GM23338 (cell line): ENCODE results near the gene CASP7. TPM values are rescaled to one million over a fixed set of nuclear protein-coding genes. Genes with fewer than 3 reads are reported as not detected.

ENCODE experiments used
- ATAC-seq: fragments of 200-7000 bp; cut with Tn5 transposase; 3 replicates; pipeline ENCODE4 v1.9.1; 2020
- DNase-seq: peaks from one replicate; pipeline ENCODE4 v3.0.0-alpha.2; 2015; ENCODE audit warnings: low spot score
- H2AFZ ChIP-seq: fragments of 200-600 bp; sonication (generic); 2 replicates; pipeline ENCODE4 v1.8.0; 2016; ENCODE audit warnings: antibody characterized with exemption, mild to moderate bottlenecking, moderate library complexity
- H3F3A ChIP-seq: fragments of 200-600 bp; sonication (generic); replicated peaks from 2 replicates; pipeline ENCODE4 v1.8.0; 2017; ENCODE audit warnings: antibody characterized with exemption, mixed run types, low read depth
- H3K27ac ChIP-seq: fragments of 200-600 bp; sonication (generic); 2 replicates; pipeline ENCODE4 v1.6.1; 2016; ENCODE audit warnings: low read depth
- H3K27me3 ChIP-seq: fragments of 200-600 bp; sonication (generic); 2 replicates; pipeline ENCODE4 v1.8.0; 2016; ENCODE audit warnings: mild to moderate bottlenecking, mixed run types, moderate library complexity; ENCODE audit not compliant: insufficient read depth
- H3K36me3 ChIP-seq: fragments of 200-600 bp; sonication (generic); 2 replicates; pipeline ENCODE4 v1.8.0; 2016; ENCODE audit warnings: mild to moderate bottlenecking; ENCODE audit not compliant: insufficient read depth
- H3K4me1 ChIP-seq: fragments of 200-600 bp; sonication (generic); 2 replicates; pipeline ENCODE4 v1.8.0; 2016; ENCODE audit warnings: mild to moderate bottlenecking, moderate library complexity; ENCODE audit not compliant: insufficient read depth
- H3K4me2 ChIP-seq: fragments of 200-600 bp; sonication (generic); 2 replicates; pipeline ENCODE4 v1.7.1; 2017; ENCODE audit warnings: mixed run types
- H3K4me3 ChIP-seq: fragments of 200-600 bp; sonication (generic); 2 replicates; pipeline ENCODE4 v1.6.1; 2016; ENCODE audit warnings: mixed run types
- H3K79me2 ChIP-seq: fragments of 200-600 bp; sonication (generic); replicated peaks from 2 replicates; pipeline ENCODE4 v1.8.0; 2017; ENCODE audit warnings: mild to moderate bottlenecking; ENCODE audit not compliant: insufficient read depth
- H3K9me2 ChIP-seq: fragments of 200-600 bp; sonication (generic); 2 replicates; pipeline ENCODE4 v1.8.0; 2017; ENCODE audit not compliant: insufficient read depth
- H4K20me1 ChIP-seq: fragments of 200-600 bp; sonication (generic); replicated peaks from 2 replicates; pipeline ENCODE4 v1.8.0; 2017; ENCODE audit warnings: mild to moderate bottlenecking; ENCODE audit not compliant: insufficient read depth
- H3K27ac Mint-ChIP-seq: 2 replicates; pipeline ENCODE4 v1.8.0; 2020; ENCODE audit warnings: inconsistent platforms, mild to moderate bottlenecking, moderate library complexity, mixed read lengths
- H3K27me3 Mint-ChIP-seq: 3 replicates; pipeline ENCODE4 v1.8.0; 2022; ENCODE audit warnings: low read depth, mild to moderate bottlenecking, moderate library complexity, mixed read lengths, inconsistent platforms; ENCODE audit not compliant: insufficient read depth, poor library complexity
- H3K36me3 Mint-ChIP-seq: 3 replicates; pipeline ENCODE4 v1.8.0; 2021; ENCODE audit warnings: low read depth, mild to moderate bottlenecking, inconsistent platforms, moderate library complexity, mixed read lengths
- H3K4me1 Mint-ChIP-seq: 3 replicates; pipeline ENCODE4 v1.8.0; 2020; ENCODE audit warnings: mild to moderate bottlenecking, inconsistent platforms, mixed read lengths
- H3K4me3 Mint-ChIP-seq: 3 replicates; pipeline ENCODE4 v1.8.0; 2021; ENCODE audit warnings: moderate library complexity, mild to moderate bottlenecking, inconsistent platforms, mixed read lengths
- H3K9me3 Mint-ChIP-seq: 3 replicates; pipeline ENCODE4 v1.8.0; 2020; ENCODE audit warnings: moderate library complexity, mild to moderate bottlenecking, inconsistent platforms, mixed read lengths
- CTCF ChIP-seq, 2 experiments: fragments of 200-600 bp in 1 of 2; sonication (generic) in 1 of 2; conservative IDR thresholded peaks; 2 replicates each; pipeline versions ENCODE4 v1.5.1 to v1.6.1; 2016 to 2017; ENCODE audit warnings: antibody characterized with exemption in 2 of 2, low read depth in 2 of 2, mild to moderate bottlenecking in 2 of 2, moderate library complexity in 1 of 2
- ETS1 ChIP-seq: IDR thresholded peaks from 2 replicates; pipeline ENCODE4 v1.6.1; 2016; ENCODE audit warnings: antibody characterized with exemption
- NANOG ChIP-seq: IDR thresholded peaks from 2 replicates; pipeline ENCODE4 v1.6.1; 2016; ENCODE audit warnings: antibody characterized with exemption, borderline replicate concordance
- ZNF462 ChIP-seq: fragments of 250-450 bp; sonication (Bioruptor Pico); IDR thresholded peaks from 2 replicates; pipeline ENCODE4 v1.5.0; 2020; ENCODE audit warnings: mild to moderate bottlenecking, moderate library complexity
- polyA plus RNA-seq: library from polyadenylated mRNA; unstranded; fragments of >200 nt; fragmentation: Nextera tagmentation; extraction: Ambion mirVana; gene quantifications from 2 replicates; pipeline ENCODE4 v1.2.1, GENCODE V29; 2016
- total RNA-seq: library from RNA; depleted of rRNA; stranded (reverse); fragments of >200 nt; shearing (Covaris generic); gene quantifications from 2 replicates; pipeline ENCODE4 v1.2.3, GENCODE V29; 2014

Gene CASP7
- total and polyA plus RNA-seq, 2 experiments from 2014 or later = 2.1 to 7.0 TPM

- no peak for TF ChIP-seq ZNF462
- TF ChIP-seq ETS1 = no peak
Measured at GRCh38 chr10:113716109-113716910, 36.6 kb downstream of the CASP7 start (continued).

GRCh38 chr10:113718969-113719822 lies 39.5 kb downstream of the CASP7 start:
- ATAC-seq (no peak), DNase-seq (no peak)
- H3K4me1 Mint-ChIP-seq = no peaks in the 10 kb centered on the region
- no peaks in the 10 kb centered on the region for H4K20me1 ChIP-seq
- no peaks in the 10 kb centered on the region for H3F3A ChIP-seq
- H3K36me3 ChIP-seq = no peaks in the 10 kb centered on the region
- no peak overlapping the region for H3K4me3 Mint-ChIP-seq
- H3K27me3 ChIP-seq = no peaks in the 10 kb centered on the region
- H3K36me3 Mint-ChIP-seq = peaks cover 3% of the 10 kb centered on the region; the same call in 1 of the 3 replicates
- H3K27me3 Mint-ChIP-seq = no peaks in the 10 kb centered on the region
- no peaks in the 10 kb centered on the region for H3K4me1 ChIP-seq
- H3K27ac ChIP-seq = no peak overlapping the region
- no peak overlapping the region for H3K4me2 ChIP-seq
- peak overlapping the region; percentile 17 for H3K27ac Mint-ChIP-seq
- no peaks in the 10 kb centered on the region for H3K79me2 ChIP-seq
- H3K9me3 Mint-ChIP-seq = no peaks in the 10 kb centered on the region
- H3K4me3 ChIP-seq = no peak overlapping the region
- no peak overlapping the region for H2AFZ ChIP-seq
- H3K9me2 ChIP-seq = no peaks in the 10 kb centered on the region
- TF ChIP-seq CTCF (conservative IDR thresholded peaks at IDR 0.05; ENCODE audit: low read depth in 2 of 2) (no peak), NANOG (no peak)
